Fibroblast of lung (primary cell): ENCODE results near the gene INTS15. TPM values are rescaled to one million over a fixed set of nuclear protein-coding genes. Genes with fewer than 3 reads are reported as not detected.

Experiments
- DNase-seq, 2 donors: peaks; one replicate each; pipeline versions ENCODE4 v3.0.0 to v3.0.0-alpha.2; 2010; ENCODE audit warnings: low read depth in 2 of 2
- H2AFZ ChIP-seq: 2 replicates; pipeline ENCODE4 v1.5.1; 2012; ENCODE audit warnings: low read length, control low read depth, inconsistent platforms
- H3K27ac ChIP-seq: 2 replicates; pipeline ENCODE4 v1.5.1; 2011; ENCODE audit warnings: low read length, control low read depth; ENCODE audit not compliant: insufficient read depth
- H3K27me3 ChIP-seq: 2 replicates; pipeline ENCODE4 v1.5.1; 2011; ENCODE audit warnings: mild to moderate bottlenecking, low read length; ENCODE audit not compliant: control insufficient read depth, insufficient read depth
- H3K36me3 ChIP-seq: 2 replicates; pipeline ENCODE4 v1.5.1; 2011; ENCODE audit warnings: low read length; ENCODE audit not compliant: control insufficient read depth, insufficient read depth
- H3K4me1 ChIP-seq: 2 replicates; pipeline ENCODE4 v1.5.1; 2011; ENCODE audit warnings: low read length; ENCODE audit not compliant: control insufficient read depth, insufficient read depth; ENCODE audit errors: extremely low read depth
- H3K4me2 ChIP-seq: 2 replicates; pipeline ENCODE4 v1.5.1; 2011; ENCODE audit warnings: low read length, control low read depth; ENCODE audit not compliant: insufficient read depth; ENCODE audit errors: extremely low read depth
- H3K4me3 ChIP-seq, 4 experiments: fragments of 200-600 bp in 1 of 4; sonication (generic) in 1 of 4; replicated peaks in 1 of 4; 2 replicates each; pipeline ENCODE4 v1.5.1; 2011 to 2016; ENCODE audit warnings: low read length in 4 of 4, low read depth in 3 of 4, mild to moderate bottlenecking in 3 of 4, control low read depth in 2 of 4, inconsistent platforms in 1 of 4, mixed read lengths in 1 of 4; ENCODE audit not compliant: insufficient read depth in 1 of 4; ENCODE audit errors: control extremely low read depth in 1 of 4
- H3K79me2 ChIP-seq: 2 replicates; pipeline ENCODE4 v1.5.1; 2012; ENCODE audit warnings: mild to moderate bottlenecking, low read length, inconsistent platforms; ENCODE audit not compliant: control insufficient read depth, insufficient read depth
- H3K9ac ChIP-seq: 2 replicates; pipeline ENCODE4 v1.5.1; 2011; ENCODE audit warnings: mild to moderate bottlenecking, low read length, control low read depth; ENCODE audit not compliant: insufficient read depth
- H3K9me3 ChIP-seq: 2 replicates; pipeline ENCODE4 v1.5.1; 2012; ENCODE audit warnings: low read depth, low read length; ENCODE audit not compliant: control insufficient read depth, insufficient read depth
- H4K20me1 ChIP-seq: 2 replicates; pipeline ENCODE4 v1.5.1; 2011; ENCODE audit warnings: low read length; ENCODE audit not compliant: control insufficient read depth, insufficient read depth; ENCODE audit errors: extremely low read depth
- EZH2 ChIP-seq: IDR thresholded peaks from 2 replicates; pipeline ENCODE4 v1.5.1; 2012; ENCODE audit warnings: low read length, control low read depth, mild to moderate bottlenecking; ENCODE audit errors: missing control alignments
- polyA plus RNA-seq, 2 donors: library from polyadenylated mRNA; depleted of rRNA in 1 of 2; stranded (reverse) in 1 of 2; unstranded in 1 of 2; fragments of >200 nt; gene quantifications; 2 replicates each; pipeline ENCODE4 v1.2.1, GENCODE V29; 2011 to 2012; ENCODE audit warnings: missing spikeins in 1 of 2
- total RNA-seq: library from RNA; depleted of rRNA; stranded (reverse); fragments of >200 nt; gene quantifications from 2 replicates; pipeline ENCODE4 v1.2.1, GENCODE V29; 2014
- TF ChIP-seq, protein P1 (sequence below), 2 donors: IDR thresholded peaks in 1 of 2; conservative IDR thresholded peaks in 1 of 2; 1 replicate in 1 of 2; 2 replicates in 1 of 2; pipeline ENCODE4 v1.5.1; 2011 to 2012; ENCODE audit warnings: low read length in 2 of 2, control low read depth in 1 of 2, inconsistent platforms in 1 of 2, low read depth in 1 of 2, mild to moderate bottlenecking in 1 of 2

INTS15 gene
- total and polyA plus RNA-seq, 2 donors (not counting 1 experiment from before 2014, with no cell fraction given), result 7.1 to 11.7 TPM

DNA sequence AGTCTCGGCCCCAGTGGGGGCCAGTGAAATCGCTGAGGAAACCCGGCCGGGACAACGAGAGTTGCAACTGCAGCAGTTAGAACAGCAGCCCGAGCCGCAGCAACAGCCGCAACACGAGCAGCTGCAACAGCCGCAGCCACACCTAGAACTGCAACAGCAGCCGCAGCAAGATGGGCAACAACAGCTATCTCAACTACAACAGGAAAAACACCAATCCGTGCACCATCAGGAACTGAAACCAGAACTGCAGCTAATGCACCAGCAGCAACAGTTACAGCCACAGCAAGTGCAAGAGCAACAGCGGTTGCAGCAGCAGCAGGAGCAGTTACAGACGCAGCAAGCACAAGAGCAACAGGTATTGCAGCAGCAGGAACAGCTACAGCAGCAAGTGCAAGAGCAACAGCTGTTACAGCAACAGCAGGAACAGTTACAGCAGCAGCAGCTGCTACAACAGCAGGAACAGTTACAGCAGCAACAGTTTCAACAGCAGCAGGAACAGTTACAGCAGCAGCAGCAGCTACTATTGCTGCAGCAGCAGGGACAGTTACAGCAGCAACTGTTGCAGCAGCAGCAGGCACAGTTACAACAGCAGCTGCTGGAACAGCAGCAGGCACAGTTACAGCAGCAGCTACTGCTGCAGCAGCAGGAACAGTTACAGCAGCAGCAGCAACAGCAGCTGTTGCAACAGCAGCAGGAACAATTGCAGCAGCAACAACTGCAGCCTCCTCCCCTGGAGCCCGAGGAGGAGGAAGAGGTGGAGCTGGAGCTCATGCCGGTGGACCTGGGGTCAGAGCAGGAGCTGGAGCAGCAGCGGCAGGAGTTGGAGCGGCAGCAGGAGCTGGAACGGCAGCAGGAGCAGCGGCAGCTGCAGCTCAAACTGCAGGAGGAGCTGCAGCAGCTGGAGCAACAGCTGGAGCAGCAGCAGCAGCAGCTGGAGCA is 31.6 kb downstream of the INTS15 start:
- Histone ChIP-seq H3K27ac (no peak overlapping the region), H3K36me3 (no peaks in the 10 kb centered on the region), H3K4me1 (no peaks in the 10 kb centered on the region), H3K4me3 (no peak overlapping the region), H3K9ac (no peak overlapping the region), H3K79me2 (no peaks in the 10 kb centered on the region), H3K27me3 (peaks cover 3% of the 10 kb centered on the region), H3K9me3 (no peaks in the 10 kb centered on the region), H3K4me2 (no peak overlapping the region), H2AFZ (no peak overlapping the region), H4K20me1 (no peaks in the 10 kb centered on the region)
- no peak for DNase-seq
- TF ChIP-seq, protein P1, sequence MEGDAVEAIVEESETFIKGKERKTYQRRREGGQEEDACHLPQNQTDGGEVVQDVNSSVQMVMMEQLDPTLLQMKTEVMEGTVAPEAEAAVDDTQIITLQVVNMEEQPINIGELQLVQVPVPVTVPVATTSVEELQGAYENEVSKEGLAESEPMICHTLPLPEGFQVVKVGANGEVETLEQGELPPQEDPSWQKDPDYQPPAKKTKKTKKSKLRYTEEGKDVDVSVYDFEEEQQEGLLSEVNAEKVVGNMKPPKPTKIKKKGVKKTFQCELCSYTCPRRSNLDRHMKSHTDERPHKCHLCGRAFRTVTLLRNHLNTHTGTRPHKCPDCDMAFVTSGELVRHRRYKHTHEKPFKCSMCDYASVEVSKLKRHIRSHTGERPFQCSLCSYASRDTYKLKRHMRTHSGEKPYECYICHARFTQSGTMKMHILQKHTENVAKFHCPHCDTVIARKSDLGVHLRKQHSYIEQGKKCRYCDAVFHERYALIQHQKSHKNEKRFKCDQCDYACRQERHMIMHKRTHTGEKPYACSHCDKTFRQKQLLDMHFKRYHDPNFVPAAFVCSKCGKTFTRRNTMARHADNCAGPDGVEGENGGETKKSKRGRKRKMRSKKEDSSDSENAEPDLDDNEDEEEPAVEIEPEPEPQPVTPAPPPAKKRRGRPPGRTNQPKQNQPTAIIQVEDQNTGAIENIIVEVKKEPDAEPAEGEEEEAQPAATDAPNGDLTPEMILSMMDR (conservative IDR thresholded peaks at IDR 0.05 in 1 of 2, IDR thresholded peaks at IDR 0.05 in 1 of 2; ENCODE audit: low read depth in 1 of 2, low read length in 2 of 2), result no peak
- TF ChIP-seq EZH2, result no peak

DNA sequence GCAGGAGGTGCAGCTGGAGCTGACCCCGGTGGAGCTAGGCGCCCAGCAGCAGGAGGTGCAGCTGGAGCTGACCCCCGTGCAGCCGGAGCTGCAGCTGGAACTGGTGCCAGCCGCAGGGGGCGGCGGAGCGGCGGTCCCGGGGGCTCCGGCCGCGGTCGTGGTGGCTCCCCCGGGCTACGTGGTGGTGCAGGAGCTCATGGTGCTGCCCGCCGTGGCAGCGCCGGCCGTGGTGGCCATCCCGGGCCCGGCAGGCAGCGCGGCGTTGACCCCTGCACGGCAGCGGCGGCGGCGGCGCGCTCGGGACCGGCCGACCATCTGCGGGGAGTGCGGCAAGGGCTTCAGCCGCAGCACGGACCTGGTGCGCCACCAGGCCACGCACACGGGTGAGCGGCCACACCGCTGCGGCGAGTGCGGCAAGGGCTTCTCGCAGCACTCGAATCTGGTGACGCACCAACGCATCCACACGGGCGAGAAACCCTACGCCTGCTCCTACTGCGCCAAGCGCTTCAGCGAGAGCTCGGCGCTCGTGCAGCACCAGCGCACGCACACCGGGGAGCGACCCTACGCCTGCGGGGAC is 32.4 kb downstream of the INTS15 start:
- DNase-seq, result no peak
- H3K9me3 ChIP-seq, result no peaks in the 10 kb centered on the region
- no peak overlapping the region for H3K9ac ChIP-seq
- no peak overlapping the region for H3K4me2 ChIP-seq
- no peak overlapping the region for H3K4me3 ChIP-seq
- no peak overlapping the region for H3K27ac ChIP-seq
- H3K79me2 ChIP-seq, result no peaks in the 10 kb centered on the region
- H3K27me3 ChIP-seq, result no peaks in the 10 kb centered on the region
- no peaks in the 10 kb centered on the region for H4K20me1 ChIP-seq
- H3K4me1 ChIP-seq, result no peaks in the 10 kb centered on the region
- H3K36me3 ChIP-seq, result no peaks in the 10 kb centered on the region
- TF ChIP-seq EZH2, result no peak
- TF ChIP-seq, protein P1 (conservative IDR thresholded peaks at IDR 0.05 in 1 of 2, IDR thresholded peaks at IDR 0.05 in 1 of 2; ENCODE audit: low read depth in 1 of 2, low read length in 2 of 2), result no peak
- no peak overlapping the region for H2AFZ ChIP-seq

DNA sequence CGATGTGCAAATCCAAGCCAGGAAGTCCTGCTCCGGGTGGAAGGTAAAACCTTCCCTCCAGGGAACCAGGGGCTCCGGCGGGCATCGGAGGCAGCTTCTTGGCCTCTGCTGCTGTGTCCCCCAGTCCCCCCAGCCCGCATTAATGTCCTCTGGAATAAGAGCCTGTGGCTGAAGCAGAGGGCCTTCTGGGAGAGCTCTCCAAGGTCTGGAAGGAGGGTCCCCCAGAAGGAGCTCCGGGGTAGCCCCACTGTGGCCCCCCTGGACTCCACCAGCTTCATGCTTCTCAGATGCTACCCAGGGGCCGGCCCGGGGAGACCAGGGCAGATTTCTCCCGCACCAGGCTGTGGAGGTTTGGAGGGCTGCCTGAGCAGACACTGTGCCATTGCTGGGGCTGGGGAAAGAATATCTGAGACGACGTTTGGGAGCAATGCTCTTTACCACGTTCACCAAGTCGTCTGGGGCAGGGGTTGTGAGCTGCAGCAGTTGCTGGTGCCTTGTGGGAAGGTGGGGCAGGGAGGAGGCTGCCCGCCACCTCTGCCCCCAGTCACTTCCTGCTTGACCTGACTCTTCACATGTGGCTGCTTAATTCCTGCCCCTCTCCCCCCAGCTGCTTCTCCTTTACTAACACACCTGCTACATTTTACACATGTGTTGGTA is 33.9 kb downstream of the INTS15 start:
- Histone ChIP-seq H3K9me3 (no peaks in the 10 kb centered on the region), H3K36me3 (no peaks in the 10 kb centered on the region), H3K4me3 (no peak overlapping the region), H3K4me2 (no peak overlapping the region), H3K27ac (no peak overlapping the region), H3K27me3 (no peaks in the 10 kb centered on the region), H3K9ac (no peak overlapping the region), H3K79me2 (no peaks in the 10 kb centered on the region), H4K20me1 (no peaks in the 10 kb centered on the region), H3K4me1 (no peaks in the 10 kb centered on the region), H2AFZ (no peak overlapping the region)
- TF ChIP-seq EZH2, result no peak
- TF ChIP-seq, protein P1 (conservative IDR thresholded peaks at IDR 0.05 in 1 of 2, IDR thresholded peaks at IDR 0.05 in 1 of 2; ENCODE audit: low read depth in 1 of 2, low read length in 2 of 2), result no peak
- DNase-seq, result no peak
